HG03442 (cell line): Measurements from ENCODE around the gene RPRML.
"Not testable (repeated sequence)": the region's sequence is repeated elsewhere in the genome, so short reads cannot be mapped to it uniquely, and the experiment has no call there.

Experiments used
- ATAC-seq: cut with Tn5 transposase; IDR thresholded peaks from one replicate; pipeline ENCODE4 v1.9.1; 2021; ENCODE audit warnings: mild to moderate bottlenecking, moderate library complexity; ENCODE audit not compliant: unreplicated experiment

RPRML gene

DNA sequence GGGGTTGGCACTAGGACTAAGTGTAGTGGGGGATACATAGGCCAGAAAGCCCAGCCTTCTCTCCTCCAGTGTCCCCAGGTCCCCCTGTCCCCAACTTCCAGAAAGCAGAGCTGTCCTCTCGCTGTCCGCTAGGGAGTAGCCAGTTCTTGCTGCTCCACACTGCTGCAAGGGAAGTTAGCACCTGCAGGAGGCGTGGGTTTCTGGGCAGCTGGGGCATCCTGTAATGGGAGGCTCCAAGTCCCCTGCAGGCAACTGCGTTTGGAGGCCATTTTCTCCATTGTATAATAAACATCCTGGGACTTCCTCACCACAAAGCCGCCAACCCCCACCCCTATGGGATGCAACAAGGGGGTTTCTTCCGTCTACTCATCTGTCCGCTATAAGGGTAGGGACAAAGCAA, 1.7 kb downstream of the RPRML start:
- ATAC-seq = no peak

DNA sequence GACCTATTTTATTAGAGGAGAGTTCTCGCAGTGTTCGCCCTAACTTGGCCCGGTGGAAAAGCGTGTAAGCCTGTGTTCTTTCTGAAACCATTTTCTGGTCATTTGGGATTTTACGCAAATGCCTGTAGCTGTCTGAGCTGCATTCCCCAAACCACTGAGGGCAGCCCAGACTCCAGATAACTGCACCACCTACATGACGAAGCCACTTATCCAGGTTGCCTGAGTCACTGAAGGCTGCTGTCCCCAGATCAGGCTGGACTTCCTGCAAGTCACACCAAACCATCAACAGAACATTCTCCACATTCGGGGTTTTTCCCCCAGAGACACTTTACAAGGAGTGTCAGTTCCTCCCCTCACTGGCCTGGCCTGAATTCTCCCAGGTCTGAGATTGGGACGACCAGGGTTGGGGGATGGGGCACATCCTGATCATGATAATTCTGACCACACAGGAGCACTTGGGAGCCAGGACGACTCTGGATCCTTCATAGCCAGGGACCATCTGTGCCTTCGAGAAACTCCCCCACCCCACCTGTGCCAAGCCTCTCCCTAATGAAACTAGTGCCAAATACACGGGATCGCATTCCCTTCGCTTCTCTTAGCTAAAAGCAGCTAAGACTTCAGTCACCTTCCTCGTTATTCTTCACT, 2.3 kb downstream of the RPRML start:
- ATAC-seq = no peak

DNA sequence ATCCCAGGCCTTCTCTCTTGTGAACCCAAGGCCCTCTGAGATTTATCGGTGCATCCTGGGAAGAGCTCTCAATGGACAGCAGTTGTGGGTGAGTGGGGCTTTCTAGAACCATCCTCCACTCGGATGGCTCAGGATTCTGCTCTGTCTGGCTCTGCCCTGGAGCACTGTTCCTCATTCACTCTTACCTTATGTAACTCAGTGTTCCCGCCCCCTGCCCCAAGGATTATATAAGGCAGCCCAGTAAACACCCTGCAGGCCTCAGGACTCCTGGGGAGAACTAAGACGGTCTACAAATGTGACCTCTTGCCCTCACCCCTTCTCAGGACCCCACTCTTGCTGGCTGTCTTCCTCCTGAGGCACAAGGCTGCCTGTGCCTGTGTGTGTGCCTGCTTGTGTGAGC, 3.8 kb downstream of the RPRML start:
- ATAC-seq = no peak

DNA sequence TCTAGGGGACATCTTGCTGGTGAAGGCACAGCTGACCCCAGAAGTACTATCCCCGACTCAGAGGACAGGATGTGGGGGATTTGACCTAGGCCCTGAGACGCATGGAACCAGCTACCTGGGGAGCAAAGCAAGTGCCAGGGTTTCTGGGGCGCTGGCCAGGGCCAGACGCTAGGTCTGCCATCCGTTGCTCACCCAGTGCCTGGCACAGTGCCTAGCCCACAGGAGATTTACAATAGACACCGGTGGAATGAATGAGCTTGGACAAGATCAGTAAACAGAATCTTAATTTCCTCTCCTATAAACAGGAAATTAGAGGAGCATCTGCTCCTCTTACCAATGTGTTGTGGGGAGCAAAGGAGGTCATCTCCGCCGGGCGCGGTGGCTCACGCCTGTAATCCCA, 5.0 kb downstream of the RPRML start:
- ATAC-seq = no peak

DNA sequence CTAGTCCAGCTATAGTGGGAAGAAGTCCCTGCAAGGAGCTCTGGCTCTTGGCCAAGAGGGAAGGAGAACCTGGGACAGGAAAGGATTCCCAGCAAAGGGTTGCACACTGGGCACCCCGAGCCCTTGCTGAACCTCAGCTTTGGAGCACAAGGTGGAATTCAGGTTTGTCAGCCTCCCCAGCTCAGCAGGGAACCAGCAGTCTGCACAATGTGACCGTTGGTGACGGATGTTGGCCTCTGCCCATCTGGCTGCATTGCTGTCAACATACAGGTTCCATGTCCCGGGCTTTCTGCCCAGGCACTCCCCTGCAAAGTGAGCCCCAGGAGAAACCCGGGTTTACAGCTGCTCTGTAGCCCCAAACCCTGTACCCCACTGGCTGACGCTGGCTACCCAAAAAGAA, 6.7 kb downstream of the RPRML start:
- ATAC-seq = no peak

DNA sequence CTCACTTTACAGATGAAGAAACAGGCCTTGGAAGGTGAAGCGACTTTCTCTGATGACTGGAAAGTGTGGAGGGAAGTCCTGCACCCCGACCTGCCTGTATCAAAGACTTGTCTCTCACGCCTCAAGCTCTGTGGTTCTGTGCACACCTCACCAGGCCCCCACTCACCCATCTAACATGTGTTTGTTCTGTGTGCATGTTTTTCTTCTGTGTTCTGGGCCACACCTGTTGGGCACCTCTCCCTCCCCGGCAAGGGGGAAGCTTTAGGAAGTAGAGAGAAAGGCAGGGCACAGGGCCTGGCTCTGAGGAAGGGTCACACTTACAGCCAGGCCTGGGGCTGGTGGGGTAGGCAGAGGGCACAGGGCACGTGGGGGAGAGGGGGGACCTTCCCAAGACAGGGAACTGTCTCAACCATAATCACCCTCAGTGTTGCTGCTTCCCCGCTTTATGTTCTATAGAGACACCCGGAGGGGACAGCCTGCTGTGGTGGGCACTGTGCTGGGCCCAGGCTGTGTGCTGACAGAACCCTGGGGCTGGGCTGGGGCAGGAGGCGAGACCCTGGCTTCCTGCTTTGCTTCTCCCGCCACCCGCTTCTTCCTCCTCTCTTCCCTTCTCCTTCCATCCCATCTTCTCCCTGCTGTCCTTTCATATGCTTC, 7.3 kb downstream of the RPRML start:
- ATAC-seq = no peak

DNA sequence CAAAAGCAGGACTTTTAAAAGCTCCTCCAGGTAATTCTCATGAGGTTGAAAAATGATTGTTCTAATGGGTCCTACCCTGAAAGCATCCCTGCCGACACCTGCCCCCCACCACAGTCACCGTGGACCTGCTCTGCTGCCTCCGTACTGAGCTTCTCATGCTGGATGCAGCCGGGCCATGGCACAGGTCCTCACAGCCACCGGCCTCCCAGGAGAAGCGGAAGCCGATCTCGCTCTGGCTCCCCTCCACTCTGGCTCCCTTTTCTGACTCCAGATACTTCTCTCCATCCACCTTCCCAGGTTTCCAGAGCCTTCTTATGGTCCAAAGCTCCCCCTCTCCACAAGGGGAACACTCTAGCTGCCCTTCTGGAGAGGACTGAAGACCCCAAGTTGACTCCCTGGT, 10.2 kb downstream of the RPRML start:
- no peak for ATAC-seq

DNA sequence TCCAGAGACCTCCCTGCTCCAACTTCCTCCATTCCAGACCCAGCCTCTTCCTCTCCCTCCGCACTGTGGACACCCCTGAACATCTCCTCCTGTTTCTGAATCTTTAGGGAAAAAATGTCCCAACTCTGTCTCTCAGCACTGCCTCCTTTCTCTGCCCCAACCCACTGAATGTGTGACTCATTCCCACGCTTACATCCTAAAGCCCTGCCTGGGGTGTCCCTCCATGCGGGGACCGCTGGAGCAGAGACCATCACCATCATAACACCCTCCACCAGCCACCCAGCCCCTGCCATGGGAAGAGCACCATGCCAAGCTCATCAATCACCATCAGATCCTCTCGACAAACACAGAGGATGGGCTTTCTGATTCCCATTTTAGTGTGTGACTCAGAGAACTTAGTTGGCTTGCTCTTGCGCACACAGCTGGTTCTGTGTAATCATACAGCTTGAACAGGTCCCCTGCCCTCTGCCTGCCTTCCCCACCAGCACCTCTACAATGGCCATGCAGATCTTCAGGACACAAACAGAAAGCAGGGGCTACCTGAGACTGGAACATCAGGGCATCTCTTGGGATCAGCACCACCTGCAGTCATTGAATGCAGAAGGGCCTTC, 10.7 kb downstream of the RPRML start:
- ATAC-seq = no peak

DNA sequence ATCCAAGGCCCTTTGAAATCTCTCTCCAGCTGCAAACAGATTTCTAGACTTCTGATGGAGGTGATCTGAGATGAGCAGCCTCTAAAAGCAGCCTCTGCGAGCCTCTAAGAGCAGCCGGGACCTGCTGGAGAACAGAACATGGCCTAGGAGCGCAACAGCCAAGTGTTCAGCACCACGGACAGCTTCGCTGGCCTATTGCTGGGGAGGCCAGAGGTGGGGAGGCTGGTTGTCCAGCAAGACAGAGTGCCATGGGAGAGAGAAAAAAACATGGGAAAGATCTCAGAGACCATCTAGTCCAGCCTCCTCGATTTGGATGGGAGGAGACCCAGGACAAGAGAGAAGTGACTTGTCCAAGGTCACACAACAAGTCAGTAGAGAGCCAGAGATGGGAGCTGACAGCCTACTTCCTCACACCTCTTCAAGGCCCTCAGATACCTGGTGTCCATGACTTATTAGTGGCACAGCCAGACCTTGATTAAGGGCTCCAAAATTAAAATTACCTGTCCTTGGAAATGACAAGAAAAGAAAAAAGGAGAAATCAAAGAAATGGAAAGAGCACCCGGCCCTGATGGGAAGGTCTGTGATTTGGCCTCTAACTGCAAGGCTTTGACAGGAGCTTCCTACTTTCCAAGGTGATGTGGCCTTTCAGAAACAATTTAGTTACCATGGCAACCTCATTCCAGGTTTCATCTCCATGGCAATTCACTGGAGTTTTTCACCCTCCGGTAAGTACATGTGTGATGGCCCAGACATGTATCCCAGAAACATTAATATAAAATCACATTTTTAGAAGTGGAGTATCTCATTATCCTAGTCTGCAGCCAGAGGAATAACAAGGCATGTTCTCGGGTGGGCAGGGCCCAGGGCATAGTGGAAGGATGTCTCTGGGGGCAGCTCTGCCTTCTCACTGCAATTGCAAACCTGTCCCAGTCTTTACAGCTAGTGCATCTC, 14.5 kb downstream of the RPRML start:
- no peak for ATAC-seq

DNA sequence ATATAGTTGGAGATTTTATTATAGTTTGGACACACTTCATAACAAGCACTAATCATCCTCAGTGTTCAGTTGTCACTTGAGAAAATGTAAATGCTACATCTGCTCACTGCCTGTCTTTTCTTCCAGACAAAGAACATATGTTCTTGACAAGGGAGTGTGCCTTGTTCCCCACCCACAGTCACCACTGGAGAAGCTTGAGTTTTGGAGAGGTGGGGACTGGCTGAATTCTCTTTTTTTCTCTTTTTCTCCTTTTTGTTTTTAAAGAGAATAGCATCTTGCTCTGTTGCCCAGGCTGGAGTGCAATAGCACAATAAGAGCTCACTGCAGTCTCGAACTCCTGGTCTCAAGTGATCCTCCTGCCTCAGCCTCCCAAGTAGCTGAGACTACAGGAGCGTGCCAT, 15.5 kb downstream of the RPRML start:
- no peak for ATAC-seq

DNA sequence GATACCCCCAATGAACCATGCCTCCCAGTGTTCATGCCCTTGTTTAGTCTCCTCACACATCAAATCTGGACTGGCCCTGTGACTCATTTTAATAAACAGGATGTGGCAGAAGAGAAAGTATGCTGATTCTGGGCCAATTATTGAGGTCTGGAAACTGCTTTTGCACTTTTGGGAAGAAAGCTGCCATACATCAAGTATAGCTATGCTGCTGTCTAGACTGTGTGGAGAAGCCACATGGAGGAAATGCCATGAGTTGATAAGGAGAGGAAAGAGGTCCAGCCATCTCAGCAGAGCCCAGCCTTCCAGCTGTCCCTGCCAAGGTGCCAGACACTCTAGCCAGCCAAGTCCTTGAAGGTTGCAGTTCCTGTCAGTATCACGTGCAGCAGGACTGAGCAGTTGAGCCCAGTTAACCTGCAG, 16.7 kb downstream of the RPRML start:
- no peak for ATAC-seq

DNA sequence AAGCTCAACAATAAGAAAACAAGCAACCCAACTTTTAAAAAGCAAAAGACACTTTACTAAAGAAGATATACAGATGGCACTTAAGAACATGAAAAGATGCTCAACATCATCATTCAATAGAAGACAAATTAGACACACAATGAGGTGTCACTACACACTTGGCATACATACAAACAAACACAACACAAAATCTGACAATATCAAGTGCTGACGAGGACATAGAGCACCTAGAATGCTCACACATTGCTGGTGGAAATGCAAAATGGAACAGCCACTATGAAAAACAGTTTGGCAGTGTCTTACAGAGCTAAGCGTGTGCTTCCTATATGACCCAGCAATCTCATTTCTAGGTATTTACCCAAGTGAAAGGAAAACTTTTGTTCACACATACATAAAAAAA, 18.9 kb downstream of the RPRML start:
- ATAC-seq = no peak

DNA sequence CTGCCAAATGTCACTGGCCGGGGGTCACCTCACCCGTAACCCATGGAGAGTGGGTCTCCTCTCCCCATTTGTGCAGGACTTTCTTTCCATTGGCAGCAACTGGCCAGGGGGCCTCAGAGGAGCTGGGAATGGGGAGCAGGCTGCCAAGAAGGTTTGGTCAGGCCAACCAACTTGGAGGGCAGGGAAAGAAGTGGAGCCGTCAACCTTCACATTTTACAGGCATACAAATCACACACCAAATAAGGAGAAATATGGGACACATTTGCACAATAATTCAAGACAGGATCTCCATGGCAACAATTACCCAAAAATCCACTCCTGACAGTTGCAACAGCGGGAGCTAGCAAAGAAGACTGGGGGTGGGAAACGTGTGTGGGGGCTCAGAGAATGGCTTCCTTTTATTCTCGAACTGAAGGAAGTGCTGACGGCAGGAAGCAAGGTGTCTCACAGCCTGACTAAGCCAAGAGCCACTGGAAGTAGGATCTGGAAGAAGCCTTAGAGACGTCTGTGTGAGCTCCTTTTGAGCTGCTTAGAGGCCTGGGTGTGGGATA, 20.9 kb downstream of the RPRML start:
- ATAC-seq = no peak

DNA sequence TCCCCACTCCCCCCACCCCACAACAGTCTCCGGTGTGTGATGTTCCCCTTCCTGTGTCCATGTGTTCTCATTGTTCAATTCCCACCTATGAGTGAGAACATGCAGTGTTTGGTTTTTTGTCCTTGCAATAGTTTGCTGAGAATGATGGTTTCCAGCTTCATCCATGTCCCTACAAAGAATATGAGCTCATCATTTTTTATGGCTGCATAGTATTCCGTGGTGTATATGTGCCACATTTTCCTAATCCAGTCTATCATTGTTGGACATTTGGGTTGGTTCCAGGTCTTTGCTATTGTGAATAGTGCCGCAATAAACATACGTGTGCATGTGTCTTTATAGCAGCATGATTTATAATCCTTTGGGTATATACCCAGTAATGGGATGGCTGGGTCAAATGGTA, 25.9 kb downstream of the RPRML start:
- not testable (repeated sequence) for ATAC-seq

DNA sequence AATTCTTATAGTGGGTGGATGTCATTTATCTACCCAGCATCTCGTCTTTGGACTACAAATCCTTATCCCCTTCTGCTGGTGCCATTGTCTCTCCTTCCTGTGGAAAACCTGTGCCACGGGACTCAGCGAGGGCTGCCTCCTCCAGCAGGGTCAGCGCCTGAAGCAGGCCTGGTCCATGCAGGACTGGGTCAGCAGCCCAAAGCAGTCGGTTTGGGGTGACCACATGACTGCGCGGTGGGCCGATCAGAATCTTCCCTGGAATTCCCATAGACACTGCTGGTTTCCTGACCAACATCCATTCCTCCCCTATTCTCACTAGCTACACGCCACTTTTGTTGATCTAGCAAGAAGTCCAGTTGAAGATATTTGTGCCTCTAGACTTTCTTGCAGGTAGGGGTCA, 26.9 kb downstream of the RPRML start:
- no peak for ATAC-seq

DNA sequence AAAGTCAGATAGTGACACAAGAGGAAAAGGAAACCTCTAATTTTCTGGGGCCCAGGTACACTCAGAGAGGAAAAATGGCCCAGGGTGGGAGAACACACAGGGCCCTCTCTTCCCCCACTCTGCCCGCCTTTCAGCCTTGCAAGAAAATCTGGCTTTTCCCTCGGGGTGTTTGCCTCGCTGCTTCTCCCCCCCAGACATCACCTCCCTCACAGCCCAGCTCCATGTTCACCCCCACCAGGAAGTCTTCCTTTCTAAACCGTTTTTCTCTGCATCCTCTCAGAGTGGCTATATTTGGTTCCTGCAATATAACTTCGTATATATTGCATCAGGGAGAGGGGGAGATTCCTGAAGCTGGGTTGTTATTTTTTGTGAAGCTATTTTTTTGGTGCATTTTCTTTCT, 27.3 kb downstream of the RPRML start:
- ATAC-seq = no peak

DNA sequence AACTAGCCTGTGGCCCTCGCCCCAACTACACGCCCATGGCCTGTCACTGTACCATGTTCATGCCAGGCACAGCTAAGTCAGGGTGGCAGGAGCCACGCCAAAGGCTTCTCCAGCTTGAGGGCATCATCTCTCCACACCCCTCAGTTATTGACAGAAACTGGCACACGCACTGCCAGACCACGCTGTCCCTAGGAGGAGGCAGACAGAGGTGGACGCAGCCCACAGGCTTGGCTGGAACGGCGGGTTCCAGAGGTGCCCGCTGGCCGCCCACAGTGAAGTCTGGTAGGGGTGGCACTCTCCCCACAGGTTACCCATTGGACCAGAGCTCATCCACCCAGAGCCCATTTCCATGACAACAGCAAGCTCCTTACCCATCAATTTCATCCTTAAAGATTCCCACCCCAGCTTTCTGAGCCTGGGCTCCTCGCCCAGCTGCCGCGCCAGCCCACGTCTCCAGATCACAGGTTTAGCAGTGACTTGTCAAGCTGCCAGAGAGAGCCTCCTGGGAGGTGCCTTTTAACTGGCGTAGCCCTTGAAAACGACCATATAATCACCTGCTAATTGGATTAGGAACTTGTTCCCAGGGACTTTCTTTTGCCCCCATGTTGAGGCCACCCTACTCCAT, 27.9 kb downstream of the RPRML start:
- ATAC-seq = no peak

DNA sequence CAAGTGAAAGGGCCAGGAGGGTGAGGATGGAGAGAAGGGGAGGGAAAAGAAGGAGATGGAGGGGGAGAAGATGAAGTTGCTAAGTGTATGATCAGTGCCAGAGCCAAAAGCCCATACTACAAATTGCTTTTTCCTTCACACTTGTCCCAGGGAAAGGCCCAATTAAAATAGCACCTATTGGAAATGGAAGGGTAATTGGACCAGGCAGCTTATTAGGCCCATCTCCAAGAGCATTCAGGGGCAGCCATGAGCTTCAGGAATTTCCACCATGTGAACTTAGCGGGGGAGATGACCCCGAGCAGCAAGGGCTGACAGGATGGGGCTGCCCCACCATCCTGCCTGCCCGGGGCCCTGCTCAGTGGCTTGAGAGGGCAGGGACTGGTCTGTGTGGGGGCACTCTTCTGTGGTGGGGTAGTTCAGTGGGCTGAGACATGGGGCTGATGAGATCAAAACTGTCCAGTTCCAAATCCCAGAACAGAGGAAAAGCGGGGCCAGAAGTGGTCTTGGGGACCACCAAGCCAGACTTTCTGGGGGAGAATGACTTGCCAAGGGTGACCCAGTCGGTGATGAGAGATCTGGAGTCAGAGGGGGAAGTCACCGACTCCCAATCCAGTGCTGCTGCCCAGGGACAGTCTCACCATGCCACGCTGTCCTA, 28.6 kb downstream of the RPRML start:
- no peak for ATAC-seq

DNA sequence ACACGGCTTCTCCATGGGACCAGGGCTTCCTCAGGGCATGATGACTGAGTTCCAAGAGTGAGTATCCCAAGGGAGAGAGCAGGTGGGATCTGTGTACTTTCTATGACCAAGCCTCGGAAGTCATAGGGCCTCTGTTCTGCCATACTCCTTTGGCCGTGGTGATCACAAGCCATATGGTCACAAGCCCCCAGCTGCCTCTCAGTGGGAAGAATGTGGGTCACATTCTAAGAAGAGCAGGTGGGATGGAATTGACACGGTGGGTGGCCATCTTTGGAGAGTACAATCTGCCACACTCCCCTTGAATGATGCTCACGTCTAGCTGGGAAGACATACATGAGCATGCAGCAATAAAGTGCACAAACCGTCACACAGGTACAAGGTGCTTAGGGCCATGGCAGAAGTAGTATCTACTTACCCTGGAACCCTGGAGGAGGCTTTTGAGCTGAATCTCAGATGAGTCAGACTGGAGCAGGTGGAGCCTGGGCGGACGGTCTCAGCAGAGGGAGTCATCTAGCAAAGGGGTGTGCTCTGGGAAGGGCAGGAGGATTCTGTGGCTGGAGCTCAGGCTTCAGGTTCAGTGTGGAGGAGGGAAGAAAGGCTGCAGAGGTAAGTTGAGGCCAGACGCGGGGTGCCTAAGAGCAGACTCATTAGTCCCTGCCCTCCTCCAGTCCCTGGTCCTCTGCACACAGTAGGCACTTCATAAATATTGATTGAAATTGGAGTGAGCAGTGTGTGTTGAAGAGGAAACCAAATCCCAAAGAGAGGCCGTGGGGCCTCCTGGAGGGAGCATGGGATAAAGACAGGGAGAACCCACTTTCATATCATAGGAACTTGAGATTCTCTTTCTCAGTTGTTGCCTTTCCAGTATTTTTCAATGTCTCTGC, 29.5 kb downstream of the RPRML start:
- ATAC-seq = no peak
